Lung microvascular endothelial cell (primary cell): ENCODE data around the gene DUSP18. TPM values are rescaled to one million over a fixed set of nuclear protein-coding genes. Genes with fewer than 3 reads are reported as not detected.
"Not testable (repeated sequence)": the region's sequence is repeated elsewhere in the genome, so short reads cannot be mapped to it uniquely, and the experiment has no call there.

ENCODE experiments used
- DNase-seq, 2 donors: peaks; one replicate each; pipeline versions ENCODE4 v3.0.0 to v3.0.0-alpha.2; 2010; ENCODE audit warnings: low read depth in 2 of 2
- total RNA-seq: library from RNA; depleted of rRNA; stranded (reverse); fragments of >200 nt; gene quantifications from 2 replicates; pipeline ENCODE4 v1.2.1, GENCODE V29; 2014

Gene DUSP18
- total RNA-seq, 1 donor from 2014 or later: 8.3 TPM

- not testable (repeated sequence) for DNase-seq
Measured at GRCh38 chr22:30679895-30680690, 12.4 kb upstream of the DUSP18 start.

GRCh38 chr22:30676565-30676964, 8.9 kb upstream of the DUSP18 start:
- not testable (repeated sequence) for DNase-seq

GRCh38 chr22:30675436-30675835, 7.8 kb upstream of the DUSP18 start:
- no peak for DNase-seq

GRCh38 chr22:30674482-30674881, 6.8 kb upstream of the DUSP18 start:
- no peak for DNase-seq

- no peak for DNase-seq
Measured at GRCh38 chr22:30673136-30673535, 5.5 kb upstream of the DUSP18 start.

GRCh38 chr22:30671071-30671470, 3.4 kb upstream of the DUSP18 start:
- DNase-seq: no peak

- no peak for DNase-seq
Measured at GRCh38 chr22:30668386-30668710, 673 bp upstream of the DUSP18 start.

- peak; percentile 20 to 24 for DNase-seq
Measured at GRCh38 chr22:30667107-30667493, 575 bp downstream of the DUSP18 start.

GRCh38 chr22:30665786-30666185, 1.9 kb downstream of the DUSP18 start:
- DNase-seq: no peak

GRCh38 chr22:30665266-30665665, 2.4 kb downstream of the DUSP18 start:
- no peak for DNase-seq

GRCh38 chr22:30664798-30665197, 2.9 kb downstream of the DUSP18 start:
- DNase-seq: no peak

GRCh38 chr22:30662040-30662439, 5.6 kb downstream of the DUSP18 start:
- DNase-seq: peak in 1 of 2 donors; percentile 31

- DNase-seq: no peak
Measured at GRCh38 chr22:30655532-30655931, 12.1 kb downstream of the DUSP18 start.

GRCh38 chr22:30654361-30654760, 13.3 kb downstream of the DUSP18 start:
- no peak for DNase-seq

GRCh38 chr22:30652852-30653251, 14.8 kb downstream of the DUSP18 start:
- no peak for DNase-seq

- peak; percentile 19 to 26 for DNase-seq
Measured at GRCh38 chr22:30650508-30651116, 17.1 kb downstream of the DUSP18 start.

- peak; percentile 81 to 91 for DNase-seq
Measured at GRCh38 chr22:30649430-30650007, 18.2 kb downstream of the DUSP18 start.

- no peak for DNase-seq
Measured at GRCh38 chr22:30648825-30649224, 18.9 kb downstream of the DUSP18 start.

- no peak for DNase-seq
Measured at GRCh38 chr22:30647536-30647935, 20.1 kb downstream of the DUSP18 start.

GRCh38 chr22:30646518-30647160, 21.0 kb downstream of the DUSP18 start:
- DNase-seq: no peak

GRCh38 chr22:30643055-30643875, 24.4 kb downstream of the DUSP18 start:
- no peak for DNase-seq
